ENCODE results near the gene SPNS3.

The SPNS3 gene

GRCh38 chr17:4511199-4511932 is 77.6 kb downstream of the SPNS3 start:
- no peak for DNase-seq

- DNase-seq, result no peak
Measured at GRCh38 chr17:4512156-4513112, 78.7 kb downstream of the SPNS3 start.

GRCh38 chr17:4513113-4514032 is 79.6 kb downstream of the SPNS3 start:
- DNase-seq, result no peak

GRCh38 chr17:4514206-4514605 is 80.5 kb downstream of the SPNS3 start:
- DNase-seq, result no peak

GRCh38 chr17:4514779-4515178 is 81.0 kb downstream of the SPNS3 start:
- DNase-seq, result no peak

GRCh38 chr17:4515501-4515900 is 81.8 kb downstream of the SPNS3 start:
- no peak for DNase-seq

- no peak for DNase-seq
Measured at GRCh38 chr17:4516735-4517134, 83.0 kb downstream of the SPNS3 start.

- DNase-seq, result no peak
Measured at GRCh38 chr17:4518901-4519300, 85.2 kb downstream of the SPNS3 start.

- DNase-seq, result no peak
Measured at GRCh38 chr17:4519361-4519788, 85.6 kb downstream of the SPNS3 start.

GRCh38 chr17:4520060-4520893 is 86.5 kb downstream of the SPNS3 start:
- no peak for DNase-seq

GRCh38 chr17:4520894-4521600 is 87.3 kb downstream of the SPNS3 start:
- no peak for DNase-seq

GRCh38 chr17:4522661-4523060 is 88.9 kb downstream of the SPNS3 start:
- no peak for DNase-seq

GRCh38 chr17:4523946-4524345 is 90.2 kb downstream of the SPNS3 start:
- DNase-seq, result no peak

GRCh38 chr17:4525691-4526397 is 92.1 kb downstream of the SPNS3 start:
- no peak for DNase-seq

GRCh38 chr17:4527134-4527533 is 93.4 kb downstream of the SPNS3 start:
- no peak for DNase-seq

- no peak for DNase-seq
Measured at GRCh38 chr17:4527566-4528125, 93.9 kb downstream of the SPNS3 start.

- no peak for DNase-seq
Measured at GRCh38 chr17:4529533-4530152, 95.9 kb downstream of the SPNS3 start.

- DNase-seq, result no peak
Measured at GRCh38 chr17:4530799-4531730, 97.3 kb downstream of the SPNS3 start.
